Mononuclear cell (primary cell): ENCODE results near the gene TIRAP. TPM values are rescaled to one million over a fixed set of nuclear protein-coding genes. Genes with fewer than 3 reads are reported as not detected.

Source experiments
- H3K27me3 ChIP-seq: 2 replicates; pipeline ENCODE4 v1.6.0; 2011; ENCODE audit warnings: low read length, control low read depth; ENCODE audit not compliant: insufficient read depth
- H3K4me1 ChIP-seq: 2 replicates; pipeline ENCODE4 v1.5.1; 2011; ENCODE audit warnings: mild to moderate bottlenecking, low read length, control low read depth; ENCODE audit not compliant: insufficient read depth
- H3K4me3 ChIP-seq: 2 replicates; pipeline ENCODE4 v1.5.1; 2011; ENCODE audit warnings: mild to moderate bottlenecking, low read length, moderate library complexity
- H3K9me3 ChIP-seq: 2 replicates; pipeline ENCODE4 v1.5.1; 2011; ENCODE audit warnings: low read depth, mild to moderate bottlenecking, control low read depth, low read length
- total RNA-seq: library from RNA; depleted of rRNA; stranded (reverse); fragments of >200 nt; gene quantifications from one replicate; pipeline ENCODE4 v1.2.3, GENCODE V29; 2012

The TIRAP gene
- total RNA-seq, 1 donor, result 5.1 TPM

DNA sequence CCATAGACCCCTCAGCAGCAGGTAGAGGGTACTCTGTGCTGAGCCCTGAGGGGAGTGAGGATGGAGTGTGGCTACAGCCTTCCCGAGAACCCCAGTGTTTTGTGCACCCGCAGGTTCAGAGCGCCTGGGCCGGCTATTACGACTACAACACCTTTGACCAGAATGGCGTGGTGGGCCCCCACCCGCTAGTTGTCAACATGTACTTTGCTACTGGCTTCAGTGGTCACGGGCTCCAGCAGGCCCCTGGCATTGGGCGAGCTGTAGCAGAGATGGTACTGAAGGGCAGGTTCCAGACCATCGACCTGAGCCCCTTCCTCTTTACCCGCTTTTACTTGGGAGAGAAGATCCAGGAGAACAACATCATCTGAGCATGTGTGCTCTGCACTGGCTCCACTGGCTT lies 5.6 kb upstream of the TIRAP start:
- Histone ChIP-seq H3K4me3 (no peak overlapping the region), H3K4me1 (peaks cover 28% of the 10 kb centered on the region), H3K9me3 (no peaks in the 10 kb centered on the region), H3K27me3 (no peaks in the 10 kb centered on the region)

DNA sequence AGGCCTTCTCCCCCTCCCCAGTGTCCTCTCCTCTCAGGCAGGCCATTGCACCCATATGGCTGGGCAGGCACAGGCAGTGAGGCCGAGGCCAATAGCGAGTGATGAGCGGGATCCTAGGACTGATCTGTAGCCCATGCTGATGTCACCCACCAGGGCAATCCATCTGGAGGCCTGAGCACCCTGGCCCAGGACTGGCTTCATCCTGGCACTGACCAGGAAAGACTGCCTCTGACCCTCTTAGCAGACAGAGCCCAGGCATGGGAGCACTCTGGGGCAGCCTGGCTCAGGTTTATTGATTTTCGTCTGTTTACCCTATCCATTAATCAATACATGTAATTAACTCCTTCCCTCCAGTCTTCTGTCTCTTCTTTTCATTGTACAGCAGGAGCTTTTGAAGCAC lies 5.1 kb upstream of the TIRAP start:
- H3K27me3 ChIP-seq, result no peaks in the 10 kb centered on the region
- H3K4me1 ChIP-seq, result peaks cover 31% of the 10 kb centered on the region
- no peaks in the 10 kb centered on the region for H3K9me3 ChIP-seq
- H3K4me3 ChIP-seq, result no peak overlapping the region

DNA sequence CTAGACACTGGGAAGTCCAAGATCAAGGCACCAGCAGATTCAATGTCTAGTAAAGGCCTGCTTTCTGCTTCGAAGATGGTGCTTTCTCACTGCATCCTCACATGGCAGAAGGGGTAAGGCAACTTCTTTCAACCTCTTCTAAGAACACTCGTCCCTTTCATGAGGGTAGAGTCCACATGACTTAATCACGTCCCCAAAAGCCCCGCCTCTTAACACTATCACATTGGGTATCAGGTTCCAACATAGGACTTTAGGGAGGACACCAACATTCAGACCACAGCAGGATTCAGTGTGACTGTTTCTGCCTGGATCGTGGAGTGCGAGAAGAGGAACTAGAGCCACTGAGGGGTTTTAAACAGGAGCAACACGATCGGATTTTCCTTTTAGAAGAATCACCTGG lies 3.7 kb upstream of the TIRAP start:
- peaks cover 40% of the 10 kb centered on the region for H3K4me1 ChIP-seq

DNA sequence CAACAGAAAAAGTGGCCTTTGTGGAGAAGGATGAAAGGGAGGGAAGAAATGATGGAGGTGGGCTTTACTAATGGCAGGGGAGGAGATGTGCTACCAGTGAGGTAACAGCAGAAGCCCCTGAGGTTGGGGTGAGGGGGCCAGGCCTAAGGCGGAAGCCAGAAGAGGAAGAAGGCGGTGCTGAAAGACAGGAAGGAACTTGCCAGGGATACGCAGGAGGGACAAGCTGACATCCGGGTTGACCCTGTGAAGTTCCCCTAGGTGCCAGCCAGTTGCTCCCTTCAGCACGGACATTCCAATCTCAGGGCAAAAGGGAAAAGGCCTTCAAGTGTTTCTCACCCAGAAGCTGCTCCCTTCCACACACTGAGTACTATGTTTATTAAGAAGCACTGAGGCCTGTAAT lies 2.3 kb upstream of the TIRAP start:
- Histone ChIP-seq H3K27me3 (no peaks in the 10 kb centered on the region), H3K4me3 (no peak overlapping the region), H3K9me3 (no peaks in the 10 kb centered on the region), H3K4me1 (peaks cover 47% of the 10 kb centered on the region)

More for the DNA sequence above, 3.7 kb upstream of the TIRAP start:
- H3K4me3 ChIP-seq, result no peak overlapping the region
- H3K9me3 ChIP-seq, result no peaks in the 10 kb centered on the region
- no peaks in the 10 kb centered on the region for H3K27me3 ChIP-seq

DNA sequence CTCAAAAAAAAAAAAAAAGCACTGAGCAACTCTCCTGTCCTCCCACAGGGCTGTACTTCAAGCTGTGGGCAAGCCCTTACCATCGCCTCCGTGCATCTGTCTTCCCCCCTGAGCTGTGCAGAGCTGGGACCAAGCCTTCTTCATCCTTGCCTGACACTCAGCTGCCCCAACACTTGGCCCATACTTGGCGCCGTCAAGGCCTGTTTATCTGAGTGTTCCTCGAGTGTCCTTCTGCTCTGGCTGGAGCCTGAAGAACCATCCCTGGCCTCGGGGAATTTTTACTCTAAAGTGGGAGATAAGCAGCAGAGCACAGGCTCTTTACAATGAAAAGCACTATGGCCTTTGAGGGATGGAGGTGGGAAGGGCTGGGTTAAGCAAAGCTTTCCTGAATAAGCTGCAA lies 1.6 kb upstream of the TIRAP start:
- H3K27me3 ChIP-seq, result no peaks in the 10 kb centered on the region
- H3K4me1 ChIP-seq, result peaks cover 47% of the 10 kb centered on the region
- H3K9me3 ChIP-seq, result no peaks in the 10 kb centered on the region
- H3K4me3 ChIP-seq, result no peak overlapping the region

DNA sequence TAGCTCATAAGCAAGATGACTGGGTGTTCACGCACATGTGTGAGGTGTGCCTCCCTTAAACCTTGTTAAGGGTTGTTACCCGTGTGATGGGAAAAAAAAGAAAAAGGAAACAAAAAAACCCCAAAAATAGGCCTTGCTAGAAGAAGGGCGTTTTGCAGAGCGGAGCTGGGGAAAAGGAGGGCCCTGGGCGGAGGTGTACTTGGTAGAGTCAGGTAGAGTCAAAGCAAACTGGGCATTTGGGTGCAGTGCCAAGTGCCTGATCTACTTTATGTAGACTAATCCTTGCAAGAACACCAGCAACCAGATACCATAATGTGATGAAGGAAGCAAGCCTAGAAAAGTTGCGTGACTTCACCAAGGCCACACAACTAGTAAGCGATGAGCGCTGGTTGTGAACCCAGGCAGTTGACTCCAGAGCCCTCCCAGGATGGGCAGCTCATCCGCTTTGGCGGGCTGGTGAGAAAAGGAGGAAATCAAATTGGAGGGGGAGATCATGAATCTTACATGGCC lies 1.2 kb upstream of the TIRAP start:
- peak overlapping the region; percentile 64 for H3K4me3 ChIP-seq
- no peaks in the 10 kb centered on the region for H3K9me3 ChIP-seq
- no peaks in the 10 kb centered on the region for H3K27me3 ChIP-seq
- peaks cover 47% of the 10 kb centered on the region for H3K4me1 ChIP-seq

DNA sequence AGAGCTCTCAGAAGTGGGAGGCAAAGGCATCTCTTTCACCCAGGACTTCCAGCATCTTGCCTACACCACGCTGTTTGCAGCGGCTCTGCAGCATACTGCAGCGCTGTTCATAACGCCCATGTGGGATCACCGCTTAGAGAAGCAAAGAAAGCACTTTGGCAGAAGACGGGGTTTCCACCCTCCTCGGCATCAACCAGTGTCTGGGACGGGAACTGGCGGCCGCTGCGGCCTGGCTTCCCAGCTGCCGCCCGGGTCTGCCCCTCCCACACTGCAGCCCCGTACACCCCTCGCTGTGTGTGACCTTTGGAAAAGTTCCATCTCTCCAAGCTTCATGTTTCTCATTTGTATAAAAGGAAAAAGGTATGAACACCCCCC lies 545 bp upstream of the TIRAP start:
- Histone ChIP-seq H3K4me1 (peaks cover 47% of the 10 kb centered on the region), H3K4me3 (peak overlapping the region; percentile 64), H3K27me3 (no peaks in the 10 kb centered on the region), H3K9me3 (no peaks in the 10 kb centered on the region)

DNA sequence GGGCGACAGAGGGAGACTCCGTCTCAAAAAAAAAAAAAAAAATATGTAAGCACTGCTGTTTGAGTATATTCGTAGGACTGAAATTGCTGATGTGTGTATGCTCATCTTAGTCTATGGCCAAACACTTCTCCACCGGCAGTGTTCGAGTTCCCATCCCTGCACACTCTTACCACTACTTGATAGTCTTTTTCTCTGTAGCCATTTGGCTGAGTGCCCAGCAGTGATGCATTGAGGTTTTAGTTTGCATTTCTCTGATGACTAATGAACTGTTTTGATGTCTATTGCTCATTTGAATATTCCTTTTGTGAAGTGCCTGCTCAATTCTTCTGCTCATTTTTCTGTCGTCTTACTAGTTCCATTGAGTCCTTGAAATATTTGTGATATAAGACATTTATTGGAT lies 1.9 kb downstream of the TIRAP start:
- H3K27me3 ChIP-seq, result no peaks in the 10 kb centered on the region
- no peak overlapping the region for H3K4me3 ChIP-seq
- H3K4me1 ChIP-seq, result peaks cover 44% of the 10 kb centered on the region
- no peaks in the 10 kb centered on the region for H3K9me3 ChIP-seq

DNA sequence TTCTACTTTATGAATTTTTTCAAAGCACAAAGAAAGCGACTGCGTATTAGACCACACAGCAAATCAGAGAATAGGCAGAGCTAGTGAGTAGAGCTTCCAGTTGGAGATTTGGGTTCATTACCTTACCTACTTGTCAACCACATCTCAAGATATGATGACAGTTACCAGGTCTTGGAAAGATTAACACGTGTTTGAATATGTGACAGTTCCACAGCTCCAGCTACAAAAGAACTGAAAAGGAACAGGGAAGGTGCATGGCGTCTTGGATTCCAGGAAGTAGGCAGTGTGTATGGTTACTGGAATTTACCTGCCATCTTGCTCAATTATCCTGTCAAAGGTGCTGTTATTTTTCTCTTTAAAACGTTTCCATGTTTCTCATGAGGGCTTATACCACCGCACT lies 5.3 kb downstream of the TIRAP start:
- Histone ChIP-seq H3K4me1 (peaks cover 17% of the 10 kb centered on the region), H3K27me3 (no peaks in the 10 kb centered on the region), H3K4me3 (no peak overlapping the region), H3K9me3 (no peaks in the 10 kb centered on the region)

DNA sequence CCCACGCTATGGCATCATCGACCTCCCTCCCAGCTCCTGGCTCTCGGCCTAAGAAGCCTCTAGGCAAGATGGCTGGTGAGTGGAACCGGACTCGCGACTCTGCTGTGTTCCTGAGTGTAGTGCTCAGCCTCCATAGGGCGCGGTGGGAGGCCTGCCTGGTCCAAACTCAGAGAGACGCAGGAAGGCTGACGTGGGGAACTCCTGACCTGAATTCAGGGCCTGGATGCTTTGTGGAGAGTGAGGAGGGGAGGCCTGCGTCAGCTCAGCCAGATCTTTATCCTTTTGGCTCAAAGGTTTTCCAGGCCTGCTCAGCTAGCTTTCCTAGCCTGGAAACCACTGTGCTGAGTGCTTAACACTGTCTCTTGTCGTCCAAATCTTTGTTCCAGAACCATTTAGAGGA lies 8.0 kb downstream of the TIRAP start:
- Histone ChIP-seq H3K4me1 (no peaks in the 10 kb centered on the region), H3K27me3 (no peaks in the 10 kb centered on the region), H3K9me3 (no peaks in the 10 kb centered on the region), H3K4me3 (no peak overlapping the region)

DNA sequence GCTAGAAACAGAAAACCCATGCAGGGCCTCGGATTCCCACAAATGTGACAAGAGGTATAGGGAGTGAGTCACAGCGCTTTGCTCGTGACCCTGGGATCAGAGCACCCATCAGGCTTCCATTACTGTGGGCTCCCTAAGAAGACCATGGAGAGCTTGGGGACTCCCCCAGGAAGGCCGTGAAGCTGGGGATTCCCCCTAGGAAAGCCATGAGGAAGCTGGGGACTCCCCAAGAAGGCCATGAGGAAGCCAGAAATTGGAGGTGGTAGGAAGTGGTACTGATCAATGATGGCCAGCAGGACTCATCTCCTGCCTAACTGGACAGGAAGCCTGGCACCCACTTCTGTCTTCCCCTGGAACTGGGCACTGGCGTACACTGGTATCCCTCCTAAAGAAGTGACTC lies 10.8 kb downstream of the TIRAP start:
- no peaks in the 10 kb centered on the region for H3K27me3 ChIP-seq
- no peaks in the 10 kb centered on the region for H3K9me3 ChIP-seq
- no peaks in the 10 kb centered on the region for H3K4me1 ChIP-seq

DNA sequence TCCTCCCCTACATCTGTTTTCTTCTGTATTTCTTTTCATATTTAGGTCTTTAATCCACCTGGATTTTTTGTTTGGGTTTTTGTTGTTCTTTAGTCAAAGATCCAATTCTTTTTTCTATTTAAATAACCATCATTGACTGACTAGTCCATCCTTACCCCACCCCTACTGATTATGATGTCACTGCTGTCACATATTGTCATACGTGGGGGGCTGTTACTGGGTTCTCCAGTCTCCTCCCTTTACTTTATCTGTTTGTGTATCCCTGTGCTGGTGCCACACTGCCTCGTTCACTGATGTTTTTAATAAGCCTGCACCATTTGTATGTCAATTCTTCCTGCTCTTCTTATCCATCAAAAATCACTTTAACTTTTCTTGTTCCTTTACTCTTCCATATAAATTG lies 14.1 kb downstream of the TIRAP start:
- Histone ChIP-seq H3K27me3 (no peaks in the 10 kb centered on the region), H3K4me1 (no peaks in the 10 kb centered on the region), H3K9me3 (no peaks in the 10 kb centered on the region), H3K4me3 (no peak overlapping the region)

More for the DNA sequence above, 10.8 kb downstream of the TIRAP start:
- H3K4me3 ChIP-seq, result no peak overlapping the region

DNA sequence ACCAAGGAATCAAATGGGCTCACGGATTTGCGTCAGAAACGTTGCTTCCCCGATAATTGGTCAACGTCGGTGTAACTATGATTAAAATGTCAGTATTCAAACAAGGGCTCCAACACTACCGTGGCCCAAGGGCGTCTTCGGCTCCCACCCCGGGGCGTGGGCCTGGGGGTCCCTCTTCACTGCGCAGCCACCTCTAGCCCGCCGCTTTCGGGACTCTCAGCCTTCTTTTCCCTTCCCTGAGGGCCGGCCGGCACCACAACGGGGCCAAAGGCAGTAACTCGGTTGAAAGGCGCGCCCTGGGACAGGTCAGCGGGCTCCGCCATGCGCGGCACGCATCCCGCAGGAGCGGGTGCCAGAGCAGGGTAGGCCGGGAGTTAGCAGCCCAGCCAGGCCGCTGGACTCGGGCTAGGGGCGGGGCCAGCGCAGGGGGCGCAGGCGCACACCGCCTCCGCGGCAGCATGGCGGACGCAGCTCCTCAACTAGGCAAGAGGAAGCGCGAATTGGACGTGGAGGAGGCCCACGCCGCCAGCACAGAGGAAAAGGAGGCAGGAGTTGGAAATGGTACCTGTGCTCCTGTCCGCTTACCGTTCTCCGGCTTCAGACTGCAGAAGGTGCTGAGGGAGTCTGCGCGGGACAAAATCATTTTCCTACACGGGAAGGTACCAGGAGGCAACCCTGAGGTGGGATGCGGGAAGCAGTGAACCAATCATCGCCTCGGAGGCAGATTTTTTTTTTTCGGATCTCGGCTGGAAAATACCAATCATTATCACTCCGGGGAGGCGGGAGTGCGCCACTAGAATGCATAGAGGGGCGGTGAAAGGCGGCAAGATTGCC lies 20.9 kb downstream of the TIRAP start, which contains the start of gene DCPS:
Gene DCPS (plus strand): TSS at position 438 of the 834 bp plus-strand sequence. CDS start 21 bp downstream, at position 459.
- H3K4me1 ChIP-seq, result peaks cover 27% of the 10 kb centered on the region
- H3K27me3 ChIP-seq, result no peaks in the 10 kb centered on the region
- peak within 1 kb of the TSS; percentile 73 for H3K4me3 ChIP-seq
- H3K9me3 ChIP-seq, result no peaks in the 10 kb centered on the region

DNA sequence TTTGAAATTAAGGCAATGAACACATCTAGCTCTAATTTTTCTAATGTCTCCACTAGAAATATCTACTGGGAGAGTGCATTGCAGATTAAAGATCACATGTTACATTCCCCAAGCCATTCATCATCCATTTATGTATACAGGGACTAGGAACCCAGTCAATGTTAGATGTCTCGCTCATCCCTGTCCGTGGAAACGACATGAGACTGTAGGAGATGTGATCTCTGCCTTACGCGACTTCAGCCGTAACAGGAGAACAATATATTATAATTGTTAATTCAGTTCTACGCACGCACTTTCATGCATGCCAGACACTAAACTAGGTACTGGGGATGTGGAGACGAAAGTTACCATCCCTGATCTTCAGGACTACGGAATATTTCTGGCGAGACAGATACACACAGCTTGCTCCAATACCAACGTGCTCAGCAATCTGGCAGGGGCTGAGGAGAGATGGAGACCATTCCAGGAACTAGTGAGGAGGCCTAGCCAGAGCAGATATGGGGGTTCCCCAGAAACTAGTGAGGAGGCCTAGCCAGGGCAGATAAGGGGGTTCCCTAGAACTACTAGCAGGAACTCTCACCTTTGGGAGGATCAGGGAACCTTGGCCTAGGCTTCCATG lies 21.7 kb downstream of the TIRAP start:
- H3K27me3 ChIP-seq, result no peaks in the 10 kb centered on the region
- no peaks in the 10 kb centered on the region for H3K9me3 ChIP-seq
- peaks cover 27% of the 10 kb centered on the region for H3K4me1 ChIP-seq
- peak overlapping the region; percentile 73 for H3K4me3 ChIP-seq

DNA sequence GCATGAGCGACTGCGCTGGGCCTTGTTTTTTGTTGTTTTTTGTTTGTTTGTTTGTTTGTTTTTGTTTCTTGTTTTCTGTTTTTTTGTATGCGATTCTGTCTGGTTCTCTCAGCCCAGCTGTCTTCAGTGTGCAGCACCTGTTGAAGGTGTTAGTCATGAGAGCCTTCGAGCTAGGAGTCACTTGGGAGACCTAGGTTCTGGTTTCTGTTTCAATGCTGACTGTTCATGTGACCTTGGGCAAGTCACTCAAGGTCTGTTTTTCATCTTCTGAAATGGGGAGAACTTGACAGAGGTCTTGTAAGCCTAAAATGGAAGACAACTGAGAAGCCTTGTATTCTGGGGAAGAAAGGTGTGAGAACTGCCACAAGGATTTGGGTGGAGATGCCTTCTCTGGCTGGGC lies 22.8 kb downstream of the TIRAP start:
- Histone ChIP-seq H3K27me3 (no peaks in the 10 kb centered on the region), H3K4me3 (no peak overlapping the region), H3K4me1 (peaks cover 35% of the 10 kb centered on the region), H3K9me3 (no peaks in the 10 kb centered on the region)
